A549 treated with AZD2906 at 1 μM for 4 hours (cell line): ENCODE measurements around the gene C16orf78. TPM values are rescaled to one million over a fixed set of nuclear protein-coding genes. Genes with fewer than 3 reads are reported as not detected.

Experiments
- total RNA-seq: library from RNA; stranded (reverse); fragments of 200-300 nt; extraction: Qiagen RNA extraction; gene quantifications from 5 replicates; pipeline ENCODE4 v1.2.3, GENCODE V29; 2022

C16orf78 gene, protein sequence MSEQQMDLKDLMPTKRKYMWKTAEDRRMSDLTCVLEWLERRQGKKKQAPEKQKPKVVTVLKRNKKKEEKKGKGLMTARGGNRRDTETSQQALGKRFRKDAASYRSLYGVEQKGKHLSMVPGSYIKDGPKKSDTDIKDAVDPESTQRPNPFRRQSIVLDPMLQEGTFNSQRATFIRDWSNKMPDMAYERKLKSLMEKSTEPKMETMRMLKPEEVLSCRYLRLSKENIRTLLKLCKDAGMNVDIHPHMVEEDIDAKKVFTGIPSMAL
- total RNA-seq, result not detected in 5 replicates

DNA sequence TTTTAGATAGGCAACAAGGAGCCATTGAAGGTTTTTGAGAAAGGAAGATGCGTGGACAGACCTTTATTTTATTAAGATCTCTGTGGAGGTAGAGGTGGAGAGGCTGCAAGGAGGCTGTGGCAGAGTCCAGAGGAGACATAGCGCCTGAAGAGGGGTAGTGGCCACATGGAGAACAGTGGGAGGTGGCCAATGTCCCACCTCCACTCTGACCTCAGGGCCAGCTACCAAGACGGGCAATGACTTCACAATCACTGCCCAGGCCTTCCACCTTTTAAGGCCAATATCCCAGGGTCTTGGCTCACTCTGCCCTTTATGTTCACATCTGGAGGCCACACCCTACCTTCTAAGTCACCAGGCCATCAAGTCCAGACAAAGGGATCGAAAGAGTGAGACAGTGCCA is at the start of gene C16orf78:
Gene C16orf78, plus strand, starts transcription at position 301 of the 400 bp plus-strand sequence. CDS start 136 bp downstream, outside the sequence.

Other genes with a start within 250 kb of the C16orf78 start
- gene CBLN1, start 92.0 kb upstream of the C16orf78 start, total RNA-seq, result 0.05 to 0.12 TPM (median 0.05 TPM) in 3 of 5 replicates, not detected in the others